ENCODE results near the gene PDLIM7.

The PDLIM7 gene

DNA sequence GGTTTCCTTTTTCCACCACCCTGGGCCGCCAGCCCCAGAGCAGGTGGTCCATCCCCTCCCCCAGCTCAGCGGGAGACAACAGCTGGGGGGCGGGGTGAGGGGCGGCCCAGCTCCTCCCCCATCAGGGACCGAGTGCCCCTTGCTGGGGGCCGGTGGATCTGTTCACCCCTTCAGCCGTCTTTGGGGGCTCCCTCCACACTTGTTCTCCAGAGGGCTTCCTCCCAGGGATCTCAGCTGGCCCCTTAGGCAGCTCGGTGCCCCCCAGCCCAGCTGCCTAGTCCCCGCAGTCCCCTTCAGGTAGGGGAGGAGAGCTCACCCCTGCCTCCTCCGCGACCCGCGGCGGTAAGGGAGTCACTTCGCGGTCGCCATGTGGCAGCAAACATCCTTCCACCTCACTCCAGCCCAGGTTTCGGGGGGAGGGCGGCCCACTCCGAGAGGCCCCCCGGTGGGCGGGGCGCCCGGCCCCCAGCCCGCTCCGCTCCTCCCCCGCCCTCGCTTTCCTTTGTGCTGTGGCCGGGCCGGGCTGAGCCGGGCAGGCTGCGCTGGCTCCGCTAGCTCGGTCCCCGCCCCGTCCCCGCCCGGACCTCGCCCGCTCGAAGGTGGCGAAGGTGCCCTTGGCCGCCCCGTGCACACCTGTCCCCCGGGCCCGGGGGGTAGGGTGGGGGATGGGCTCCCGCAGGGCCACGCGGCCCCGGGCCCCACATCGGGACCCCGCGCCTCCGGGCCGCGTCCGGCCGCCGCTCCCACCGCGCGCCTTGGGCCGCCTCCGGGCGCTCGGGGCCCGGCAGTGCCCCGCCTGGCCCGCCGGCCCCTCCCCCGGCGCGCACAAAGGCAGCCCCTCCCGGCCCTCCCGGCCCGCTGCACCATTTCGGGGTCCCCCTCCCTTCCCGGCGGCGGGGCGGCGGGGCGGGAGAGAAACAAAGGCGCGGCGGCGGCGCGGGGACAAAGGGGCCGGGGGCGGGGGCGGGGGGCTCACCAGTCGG, 24.7 kb downstream of the PDLIM7 start:
- no peak for DNase-seq

GRCh38 chr5:177471610-177472356, 25.6 kb downstream of the PDLIM7 start:
- no peak for DNase-seq

GRCh38 chr5:177470759-177471536, 26.5 kb downstream of the PDLIM7 start:
- DNase-seq = no peak

GRCh38 chr5:177469750-177470525, 27.5 kb downstream of the PDLIM7 start:
- DNase-seq = no peak

- DNase-seq = no peak
Measured at GRCh38 chr5:177468685-177469628, 28.4 kb downstream of the PDLIM7 start.

- no peak for DNase-seq
Measured at GRCh38 chr5:177468329-177468684, 29.1 kb downstream of the PDLIM7 start.

GRCh38 chr5:177467436-177467835, 30.0 kb downstream of the PDLIM7 start:
- no peak for DNase-seq

- no peak for DNase-seq
Measured at GRCh38 chr5:177466861-177467260, 30.5 kb downstream of the PDLIM7 start.

- DNase-seq = no peak
Measured at GRCh38 chr5:177465044-177465443, 32.4 kb downstream of the PDLIM7 start.

DNA sequence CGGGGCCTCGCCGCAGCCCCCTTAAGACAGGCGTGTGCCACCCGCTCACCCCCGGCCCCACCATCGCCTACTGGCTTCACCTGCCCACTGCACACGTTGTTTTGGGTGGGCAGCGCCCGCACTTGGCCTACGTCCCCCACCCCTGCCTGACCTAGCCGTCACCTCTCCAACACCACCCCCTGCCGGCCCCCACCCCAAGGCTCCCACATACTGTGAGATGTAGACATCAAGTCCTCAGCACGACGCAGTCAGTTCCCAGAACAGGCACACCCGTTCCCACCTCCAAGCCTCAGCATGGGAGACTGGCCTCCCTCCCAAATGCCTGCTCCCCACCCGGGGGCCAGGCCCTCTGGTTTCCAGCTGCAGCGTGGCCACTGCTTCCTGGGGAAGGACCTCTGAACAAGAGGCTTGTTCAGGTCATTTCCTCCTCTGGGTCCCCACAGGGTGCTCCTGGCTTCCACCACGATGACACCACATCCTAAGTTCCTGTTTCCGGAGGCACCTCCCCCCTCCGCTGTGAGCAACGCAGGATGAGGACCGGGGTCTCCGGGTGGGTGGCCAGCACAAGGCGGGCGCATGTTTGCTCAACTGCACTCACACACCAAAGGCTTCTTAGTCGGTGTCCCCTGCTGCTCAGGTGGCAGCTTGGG, 35.3 kb downstream of the PDLIM7 start:
- no peak for DNase-seq

- no peak for DNase-seq
Measured at GRCh38 chr5:177459819-177460628, 37.4 kb downstream of the PDLIM7 start.

DNA sequence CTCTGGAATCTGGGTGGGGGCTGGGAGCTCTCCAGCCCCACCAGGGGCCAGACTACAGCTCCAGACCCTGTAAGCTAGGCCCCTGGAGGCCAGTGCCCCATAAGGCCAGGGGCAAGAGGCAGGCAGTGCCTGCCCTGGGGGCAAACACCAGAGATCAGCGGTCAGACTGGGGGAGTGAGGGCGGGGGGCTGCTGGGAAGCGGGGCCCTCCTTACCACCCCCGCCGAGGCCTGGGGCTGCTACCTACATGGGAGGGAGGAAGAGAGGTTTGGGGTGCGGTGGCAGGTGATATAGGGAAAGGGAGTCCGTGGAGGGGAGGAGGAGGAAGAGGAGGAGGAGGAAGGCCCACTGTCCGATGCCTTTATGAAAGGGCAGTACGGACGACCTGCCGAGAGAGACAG, 38.0 kb downstream of the PDLIM7 start:
- no peak for DNase-seq

- no peak for DNase-seq
Measured at GRCh38 chr5:177458912-177459350, 38.5 kb downstream of the PDLIM7 start.

DNA sequence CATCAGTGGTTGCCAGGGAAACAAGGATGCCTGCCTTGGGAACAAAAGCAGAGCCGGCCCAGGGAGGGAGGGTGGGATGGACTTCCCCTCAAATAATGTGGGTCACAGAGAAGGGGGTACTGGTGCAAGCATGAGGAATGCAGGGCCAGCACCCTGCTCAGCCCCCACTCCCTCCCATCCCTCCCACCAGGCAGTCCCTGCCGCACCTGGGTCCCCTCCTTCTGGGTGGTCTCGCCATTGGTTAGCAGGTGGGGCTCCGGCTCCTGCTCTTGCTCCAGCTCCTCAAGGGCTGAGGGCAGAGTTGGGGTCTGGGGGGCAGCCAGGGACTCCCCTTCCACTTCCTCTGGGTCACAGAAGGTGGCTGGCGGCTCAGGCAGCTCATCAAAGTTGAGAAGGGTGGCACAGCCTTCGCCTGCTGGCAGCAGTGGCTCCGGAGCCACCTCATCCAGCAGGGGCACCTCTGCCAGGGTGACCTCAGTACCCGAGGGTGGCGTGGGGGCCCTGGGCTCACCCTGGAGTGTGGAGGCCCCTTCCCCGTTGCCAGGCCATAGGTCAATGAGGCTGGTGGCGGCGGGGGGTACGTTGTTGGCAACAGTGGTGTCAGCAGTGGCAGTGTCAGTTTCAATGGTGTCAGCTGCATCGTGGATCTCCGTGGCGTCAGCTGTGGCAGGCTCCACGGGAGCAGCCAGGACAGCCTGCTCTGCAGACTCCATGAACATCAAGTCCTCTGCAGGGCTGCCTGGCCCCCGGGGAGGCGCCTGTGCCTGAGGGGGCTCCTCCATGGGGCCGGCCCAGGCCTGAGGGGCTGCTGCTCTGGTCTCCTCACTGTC, 39.3 kb downstream of the PDLIM7 start:
- no peak for DNase-seq

DNA sequence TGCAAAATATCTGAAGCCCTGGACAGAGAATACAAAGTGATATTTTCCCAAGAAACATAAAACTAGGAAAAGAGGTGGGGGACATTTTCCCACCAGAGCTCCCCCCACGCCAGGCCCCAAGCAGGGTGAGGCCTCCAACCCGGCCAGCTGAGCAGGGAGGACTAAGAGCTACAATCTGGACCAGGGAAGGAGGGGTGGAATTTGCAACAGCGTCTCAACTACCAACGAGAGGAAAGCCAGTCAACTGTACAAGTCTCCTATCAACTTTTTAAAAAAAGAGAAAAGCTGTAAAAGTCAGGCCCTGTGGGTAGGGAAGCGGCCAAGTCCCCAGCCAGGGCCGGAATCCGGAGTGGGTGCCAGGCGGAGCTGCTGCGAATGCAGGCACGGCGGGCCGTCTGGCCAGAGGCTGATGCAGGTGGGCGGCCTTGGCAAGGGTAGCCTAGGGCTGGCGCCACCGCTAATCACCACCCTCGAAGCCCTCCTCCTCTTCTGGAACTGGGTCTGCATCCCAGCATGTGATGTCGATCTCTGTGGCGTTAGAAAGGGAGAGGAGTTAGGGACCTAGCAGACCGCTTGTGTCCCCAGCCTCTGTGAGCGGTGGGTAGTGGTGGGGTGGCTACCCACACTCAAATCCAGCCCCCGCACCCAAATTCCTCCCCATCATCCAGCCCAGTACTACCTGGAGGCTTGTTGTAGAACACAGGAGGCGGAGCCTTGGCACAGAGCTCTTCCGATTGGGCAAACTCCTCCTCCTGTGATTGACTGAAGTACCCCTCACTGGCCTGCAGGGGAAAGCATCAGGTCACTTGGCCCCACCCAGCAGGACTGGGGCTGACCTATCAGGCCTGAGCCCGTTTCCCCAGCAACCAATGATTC, 40.2 kb downstream of the PDLIM7 start:
- peak; percentile 79 for DNase-seq

DNA sequence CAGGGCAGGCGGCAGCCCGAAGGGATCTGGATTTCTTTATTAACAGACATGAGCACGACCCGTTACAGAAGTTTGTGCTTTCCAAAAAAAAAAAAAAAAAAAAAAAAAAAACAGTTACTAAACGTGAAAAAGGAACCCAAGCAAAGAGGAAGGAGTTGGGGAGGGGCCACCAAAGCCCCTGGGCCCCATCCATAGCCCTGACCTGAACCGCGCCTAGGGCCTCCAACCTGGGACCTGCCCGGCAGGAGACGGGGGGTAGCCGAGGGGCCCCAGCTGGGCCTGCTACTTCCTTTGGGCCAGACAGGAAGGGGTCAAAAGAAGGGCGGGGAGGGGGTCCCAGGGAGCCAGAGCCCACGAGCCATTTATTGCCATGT, 40.8 kb downstream of the PDLIM7 start:
- DNase-seq = no peak

GRCh38 chr5:177455661-177456590, 41.5 kb downstream of the PDLIM7 start:
- DNase-seq = peak; percentile 83
